ENCODE measurements around the gene ZNF699.
"Not testable (repeated sequence)": the region's sequence is repeated elsewhere in the genome, so short reads cannot be mapped to it uniquely, and the experiment has no call there.

ZNF699 gene

GRCh38 chr19:9289231-9289884 lies 20.3 kb downstream of the ZNF699 start:
- no peak for DNase-seq (ENCODE audit: low spot score)

GRCh38 chr19:9283485-9283884 lies 26.2 kb downstream of the ZNF699 start:
- DNase-seq (ENCODE audit: low spot score) = not testable (repeated sequence)

GRCh38 chr19:9251236-9251635 lies 58.4 kb downstream of the ZNF699 start:
- no peak for DNase-seq (ENCODE audit: low spot score)

GRCh38 chr19:9250630-9251029 lies 59.0 kb downstream of the ZNF699 start, which contains the start of gene OR7E24:
Gene OR7E24, plus strand, starts transcription at chr19:9250930. Its CDS starts 114 bp downstream, at chr19:9251044.
- no peak for DNase-seq (ENCODE audit: low spot score)
